Caco-2 (cell line): ENCODE measurements around the gene SSH2. TPM values are rescaled to one million over a fixed set of nuclear protein-coding genes. Genes with fewer than 3 reads are reported as not detected.

Experiments used
- BruUV-seq: library from RNA; stranded (reverse); fragments of 400-500 nt; replicated peaks from 2 replicates; lab custom pipeline; 2021; lab: Mats Ljungman, UMichigan
- CTCF ChIA-PET: fragments of 300-600 bp; sonication (Branson Sonifier 250); formaldehyde crosslinking; loops from one replicate; lab custom pipeline; 2022; ENCODE audit warnings: antibody characterized with exemption; lab: Charles Lee
- POLR2A ChIA-PET: fragments of 300-600 bp; sonication (Branson Sonifier 250); formaldehyde crosslinking; loops from one replicate; lab custom pipeline; 2022; ENCODE audit warnings: antibody characterized with exemption; lab: Charles Lee
- DNase-seq, 2 experiments: peaks; one replicate each; pipeline versions ENCODE4 v3.0.0 to v3.0.0-alpha.2; 2020 to 2022
- H3K27me3 ChIP-seq: replicated peaks from 2 replicates; pipeline ENCODE4 v1.6.0; 2011; ENCODE audit warnings: low read length; ENCODE audit not compliant: control insufficient read depth, insufficient read depth
- H3K36me3 ChIP-seq: 2 replicates; pipeline ENCODE4 v1.5.1; 2011; ENCODE audit warnings: low read length; ENCODE audit not compliant: control insufficient read depth, insufficient read depth
- H3K4me1 ChIP-seq: fragments of 250-450 bp; sonication (Bioruptor Pico); 2 replicates; pipeline ENCODE4 v1.5.1; 2020; ENCODE audit warnings: mild to moderate bottlenecking
- H3K4me3 ChIP-seq: 2 replicates; pipeline ENCODE4 v1.5.1; 2011; ENCODE audit warnings: low read depth, mild to moderate bottlenecking, control low read depth, low read length
- H3K9me3 ChIP-seq: fragments of 250-450 bp; sonication (Bioruptor Pico); 2 replicates; pipeline ENCODE4 v1.5.1; 2020; ENCODE audit warnings: mild to moderate bottlenecking, moderate library complexity
- H3K27ac Mint-ChIP-seq: one replicate; pipeline ENCODE4 v1.8.0; 2022; ENCODE audit warnings: mixed read lengths; ENCODE audit not compliant: unreplicated experiment
- H3K27me3 Mint-ChIP-seq: one replicate; pipeline ENCODE4 v1.8.0; 2022; ENCODE audit warnings: mixed read lengths; ENCODE audit not compliant: insufficient read depth, unreplicated experiment
- H3K36me3 Mint-ChIP-seq: one replicate; pipeline ENCODE4 v1.8.0; 2022; ENCODE audit warnings: mild to moderate bottlenecking, mixed read lengths; ENCODE audit not compliant: insufficient read depth, unreplicated experiment
- H3K4me1 Mint-ChIP-seq: one replicate; pipeline ENCODE4 v1.8.0; 2022; ENCODE audit warnings: low read depth, mixed read lengths; ENCODE audit not compliant: unreplicated experiment
- H3K4me3 Mint-ChIP-seq: one replicate; pipeline ENCODE4 v1.8.0; 2022; ENCODE audit warnings: mild to moderate bottlenecking, moderate library complexity, mixed read lengths; ENCODE audit not compliant: unreplicated experiment
- H3K9me3 Mint-ChIP-seq: one replicate; pipeline ENCODE4 v1.8.0; 2022; ENCODE audit warnings: mixed read lengths; ENCODE audit not compliant: unreplicated experiment
- intact Hi-C: fragments of 100-400 bp; cut with micrococcal nuclease; formaldehyde crosslinking; loops from one replicate; pipeline ENCODE4 v1.10.0; 2022; ENCODE audit not compliant: unreplicated experiment
- total RNA-seq: library from RNA; stranded (reverse); gene quantifications from 2 replicates; pipeline ENCODE4 v1.2.3, GENCODE V29; 2022
- TF ChIP-seq, protein P1 (sequence below), 2 experiments: fragments of 200-600 bp in 1 of 2; IDR thresholded peaks; 1 replicate in 1 of 2; 2 replicates in 1 of 2; pipeline versions ENCODE4 v1.5.1 to v1.8.0; 2011 to 2022; ENCODE audit warnings: antibody characterized with exemption in 1 of 2, control low read depth in 1 of 2, inconsistent platforms in 1 of 2, low read depth in 1 of 2, low read length in 1 of 2, mild to moderate bottlenecking in 1 of 2, moderate library complexity in 1 of 2; ENCODE audit not compliant: insufficient read depth in 1 of 2, severe bottlenecking in 1 of 2, unreplicated experiment in 1 of 2

SSH2 gene
- total RNA-seq, 1 experiment from 2014 or later = 48.2 TPM

DNA sequence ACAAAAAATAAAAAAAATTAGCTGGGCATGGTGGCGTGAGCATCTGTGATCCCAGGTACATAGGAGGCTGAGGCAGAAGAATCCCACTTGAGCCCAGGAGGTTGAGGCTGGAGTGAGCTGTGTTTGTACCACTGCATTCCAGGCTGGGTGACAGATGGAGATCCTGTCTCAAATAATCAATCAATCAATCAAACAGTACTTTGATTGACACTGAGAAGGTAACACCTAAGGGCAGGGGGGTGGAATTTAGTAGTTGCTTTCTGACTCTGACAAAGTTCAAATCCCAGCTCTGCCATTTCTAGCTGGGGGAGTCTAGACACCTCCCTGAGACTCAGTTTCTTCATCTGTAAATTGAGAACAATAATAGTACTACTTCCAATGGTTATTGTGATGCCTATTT, 12.0 kb downstream of the SSH2 start:
- Histone ChIP-seq H3K4me3 (no peak overlapping the region), H3K27me3 (no peaks in the 10 kb centered on the region), H3K4me1 (peaks cover 5% of the 10 kb centered on the region; the same call in 1 of the 2 replicates), H3K9me3 (no peaks in the 10 kb centered on the region), H3K36me3 (no peaks in the 10 kb centered on the region)
- no peak for DNase-seq
- ChIA-PET CTCF (interaction anchor here (0.6 kb wide), 1 partner anchor 22 kb away, joined by 3 read pairs; no protein-coding TSS in a partner anchor), POLR2A (no interaction called here)
- intact Hi-C loops = no loop called here
- TF ChIP-seq, protein P1, sequence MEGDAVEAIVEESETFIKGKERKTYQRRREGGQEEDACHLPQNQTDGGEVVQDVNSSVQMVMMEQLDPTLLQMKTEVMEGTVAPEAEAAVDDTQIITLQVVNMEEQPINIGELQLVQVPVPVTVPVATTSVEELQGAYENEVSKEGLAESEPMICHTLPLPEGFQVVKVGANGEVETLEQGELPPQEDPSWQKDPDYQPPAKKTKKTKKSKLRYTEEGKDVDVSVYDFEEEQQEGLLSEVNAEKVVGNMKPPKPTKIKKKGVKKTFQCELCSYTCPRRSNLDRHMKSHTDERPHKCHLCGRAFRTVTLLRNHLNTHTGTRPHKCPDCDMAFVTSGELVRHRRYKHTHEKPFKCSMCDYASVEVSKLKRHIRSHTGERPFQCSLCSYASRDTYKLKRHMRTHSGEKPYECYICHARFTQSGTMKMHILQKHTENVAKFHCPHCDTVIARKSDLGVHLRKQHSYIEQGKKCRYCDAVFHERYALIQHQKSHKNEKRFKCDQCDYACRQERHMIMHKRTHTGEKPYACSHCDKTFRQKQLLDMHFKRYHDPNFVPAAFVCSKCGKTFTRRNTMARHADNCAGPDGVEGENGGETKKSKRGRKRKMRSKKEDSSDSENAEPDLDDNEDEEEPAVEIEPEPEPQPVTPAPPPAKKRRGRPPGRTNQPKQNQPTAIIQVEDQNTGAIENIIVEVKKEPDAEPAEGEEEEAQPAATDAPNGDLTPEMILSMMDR (IDR thresholded peaks at IDR 0.05; ENCODE audit: insufficient read depth in 1 of 2, low read depth in 1 of 2, low read length in 1 of 2, severe bottlenecking in 1 of 2, unreplicated experiment in 1 of 2) = no peak
- Mint-ChIP-seq H3K36me3 (no peaks in the 10 kb centered on the region), H3K27ac (no peak overlapping the region), H3K4me3 (no peak overlapping the region), H3K4me1 (peaks cover 5% of the 10 kb centered on the region), H3K9me3 (no peaks in the 10 kb centered on the region), H3K27me3 (no peaks in the 10 kb centered on the region)
- BruUV-seq = no TSS peak

DNA sequence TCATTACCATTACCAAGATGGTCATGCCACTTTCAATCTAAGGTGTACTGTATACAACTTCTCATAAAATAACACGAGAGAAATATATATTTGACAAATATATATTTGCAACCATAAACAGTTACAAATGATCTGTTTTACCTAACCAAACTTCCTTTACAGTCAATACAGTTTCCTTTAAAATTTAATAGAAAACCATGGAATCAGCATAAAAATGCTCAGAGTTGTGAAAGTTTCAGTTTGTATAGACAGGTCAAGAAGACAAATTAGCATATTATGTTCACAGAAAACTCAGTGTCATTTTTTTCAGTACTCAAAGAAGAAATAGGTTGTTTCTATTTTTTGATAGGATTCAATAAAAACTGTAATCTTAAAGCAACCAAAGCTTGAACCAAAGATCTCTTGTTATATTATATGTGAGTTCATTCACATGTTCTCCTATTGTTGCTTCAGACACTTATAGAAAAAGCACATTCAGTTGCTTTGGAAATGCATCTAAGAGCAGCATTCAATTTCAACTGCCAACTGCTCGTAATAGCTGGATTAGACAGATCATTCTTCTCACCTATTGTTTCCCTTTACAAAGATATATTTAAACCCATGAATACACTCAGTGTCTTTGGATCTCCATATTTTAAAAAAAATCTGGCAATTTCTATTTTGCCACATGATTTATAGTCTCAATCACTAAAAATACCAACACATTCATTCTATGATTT, 15.1 kb downstream of the SSH2 start:
- H3K27ac Mint-ChIP-seq = no peak overlapping the region
- H3K4me3 ChIP-seq = no peak overlapping the region
- H3K27me3 Mint-ChIP-seq = no peaks in the 10 kb centered on the region
- ChIA-PET CTCF (no interaction called here), POLR2A (no interaction called here)
- H3K9me3 ChIP-seq = no peaks in the 10 kb centered on the region
- BruUV-seq = no TSS peak
- H3K4me1 Mint-ChIP-seq = peaks cover 5% of the 10 kb centered on the region
- H3K4me1 ChIP-seq = peaks cover 5% of the 10 kb centered on the region; the same call in 1 of the 2 replicates
- intact Hi-C loops = no loop called here
- no peaks in the 10 kb centered on the region for H3K9me3 Mint-ChIP-seq
- H3K36me3 ChIP-seq = no peaks in the 10 kb centered on the region
- H3K36me3 Mint-ChIP-seq = no peaks in the 10 kb centered on the region
- TF ChIP-seq, protein P1 (IDR thresholded peaks at IDR 0.05; ENCODE audit: insufficient read depth in 1 of 2, low read depth in 1 of 2, low read length in 1 of 2, severe bottlenecking in 1 of 2, unreplicated experiment in 1 of 2) = no peak
- no peaks in the 10 kb centered on the region for H3K27me3 ChIP-seq
- H3K4me3 Mint-ChIP-seq = no peak overlapping the region
- no peak for DNase-seq

DNA sequence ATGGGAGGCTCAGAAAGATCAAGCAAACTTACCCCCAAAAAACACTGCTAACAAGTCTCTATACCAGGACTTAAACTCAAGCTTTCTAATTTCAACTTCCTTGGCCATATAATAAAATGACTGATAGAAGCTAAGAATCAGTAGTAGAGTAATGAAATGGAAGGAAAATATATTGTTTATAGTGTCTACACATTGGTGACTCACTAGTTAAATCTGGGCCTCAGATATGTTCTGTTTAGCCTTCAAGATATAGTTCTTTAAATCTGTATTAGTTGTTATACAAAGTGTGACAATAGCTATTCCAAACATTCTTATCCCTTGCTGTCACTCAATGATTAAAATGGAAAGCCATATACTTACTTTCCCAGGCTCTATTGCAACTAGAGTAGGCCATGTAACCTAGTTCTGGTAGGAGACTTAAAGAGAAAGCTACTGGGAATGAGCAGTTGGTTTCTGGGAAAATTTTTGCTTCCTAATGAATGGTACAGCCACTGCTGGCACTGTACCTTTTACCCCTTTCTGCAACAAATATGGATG, 18.3 kb downstream of the SSH2 start:
- Mint-ChIP-seq H3K27ac (no peak overlapping the region), H3K36me3 (no peaks in the 10 kb centered on the region), H3K27me3 (no peaks in the 10 kb centered on the region), H3K4me3 (no peak overlapping the region), H3K4me1 (no peaks in the 10 kb centered on the region), H3K9me3 (no peaks in the 10 kb centered on the region)
- CTCF ChIA-PET = interaction anchor here (1.3 kb wide), 1 partner anchor 20 kb away, joined by 3 read pairs; no protein-coding TSS in a partner anchor
- intact Hi-C loops = no loop called here
- Histone ChIP-seq H3K9me3 (no peaks in the 10 kb centered on the region), H3K4me3 (no peak overlapping the region), H3K27me3 (no peaks in the 10 kb centered on the region), H3K4me1 (no peaks in the 10 kb centered on the region; the same call in 1 of the 2 replicates), H3K36me3 (no peaks in the 10 kb centered on the region; the same call in 1 of the 2 replicates)
- no peak for DNase-seq
- TF ChIP-seq, protein P1 (IDR thresholded peaks at IDR 0.05; ENCODE audit: insufficient read depth in 1 of 2, low read depth in 1 of 2, low read length in 1 of 2, severe bottlenecking in 1 of 2, unreplicated experiment in 1 of 2) = no peak
- POLR2A ChIA-PET = no interaction called here
- BruUV-seq = no TSS peak
